Esophagus squamous epithelium (tissue), 4 donors: ENCODE measurements around the gene ELFN2.

Experiments
- POLR2A ChIP-seq, 4 donors: fragments of 450-650 bp; IDR thresholded peaks; one replicate each; pipeline ENCODE4 v1.6.1; 2017; ENCODE audit warnings: antibody characterized with exemption in 4 of 4, mild to moderate bottlenecking in 4 of 4, moderate library complexity in 3 of 4
- TF ChIP-seq, protein P1 (sequence below), 6 experiments: fragments of 450-650 bp in 4 of 6; fragments of 200-600 bp in 2 of 6; sonication (generic) in 2 of 6; IDR thresholded peaks; one replicate each; pipeline ENCODE4 v1.5.1; 2016 to 2019; ENCODE audit warnings: antibody characterized with exemption in 6 of 6, mild to moderate bottlenecking in 4 of 6, moderate library complexity in 4 of 6

DNA sequence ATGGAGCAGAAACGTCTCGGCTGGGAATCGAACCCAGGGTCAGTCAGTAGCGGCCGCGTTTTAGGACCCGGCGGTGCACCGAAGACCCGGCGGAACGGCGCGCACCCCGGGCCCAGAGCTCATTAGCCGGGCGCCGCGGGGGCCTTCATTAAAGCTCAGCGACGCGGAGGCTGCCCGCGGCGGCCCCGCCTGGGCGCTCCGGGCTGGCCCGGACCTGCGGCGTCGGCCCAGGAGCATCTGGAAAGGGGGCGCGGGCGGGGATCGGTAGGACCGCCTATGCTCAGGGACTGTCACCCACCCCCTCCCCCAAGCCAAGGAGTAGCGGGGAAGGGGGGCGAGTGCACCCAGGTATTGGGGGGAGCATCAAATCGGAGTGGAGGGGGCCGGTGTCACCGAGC is 92.8 kb downstream of the ELFN2 start:
- TF ChIP-seq, protein P1, sequence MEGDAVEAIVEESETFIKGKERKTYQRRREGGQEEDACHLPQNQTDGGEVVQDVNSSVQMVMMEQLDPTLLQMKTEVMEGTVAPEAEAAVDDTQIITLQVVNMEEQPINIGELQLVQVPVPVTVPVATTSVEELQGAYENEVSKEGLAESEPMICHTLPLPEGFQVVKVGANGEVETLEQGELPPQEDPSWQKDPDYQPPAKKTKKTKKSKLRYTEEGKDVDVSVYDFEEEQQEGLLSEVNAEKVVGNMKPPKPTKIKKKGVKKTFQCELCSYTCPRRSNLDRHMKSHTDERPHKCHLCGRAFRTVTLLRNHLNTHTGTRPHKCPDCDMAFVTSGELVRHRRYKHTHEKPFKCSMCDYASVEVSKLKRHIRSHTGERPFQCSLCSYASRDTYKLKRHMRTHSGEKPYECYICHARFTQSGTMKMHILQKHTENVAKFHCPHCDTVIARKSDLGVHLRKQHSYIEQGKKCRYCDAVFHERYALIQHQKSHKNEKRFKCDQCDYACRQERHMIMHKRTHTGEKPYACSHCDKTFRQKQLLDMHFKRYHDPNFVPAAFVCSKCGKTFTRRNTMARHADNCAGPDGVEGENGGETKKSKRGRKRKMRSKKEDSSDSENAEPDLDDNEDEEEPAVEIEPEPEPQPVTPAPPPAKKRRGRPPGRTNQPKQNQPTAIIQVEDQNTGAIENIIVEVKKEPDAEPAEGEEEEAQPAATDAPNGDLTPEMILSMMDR (IDR thresholded peaks at IDR 0.05), result no peak
- TF ChIP-seq POLR2A (IDR thresholded peaks at IDR 0.05), result no peak
